K562 (cell line): ENCODE measurements around the gene MPL. TPM values are rescaled to one million over a fixed set of nuclear protein-coding genes. Genes with fewer than 3 reads are reported as not detected.

Experiments
- ATAC-seq: fragments of 200-7000 bp; cut with Tn5 transposase; 3 replicates; pipeline ENCODE4 v1.9.1; 2020; ENCODE audit warnings: moderate library complexity
- BruUV-seq: library from RNA; stranded (reverse); fragments of 400-500 nt; replicated peaks from 2 replicates; lab custom pipeline; 2021; lab: Mats Ljungman, UMichigan
- CTCF ChIA-PET: fragments of 300-600 bp; formaldehyde crosslinking; extraction: SDS; loops from one replicate; lab custom pipeline; 2021; ENCODE audit warnings: low intra/inter-chr PET ratio; lab: Yijun Ruan, JAX
- POLR2A ChIA-PET: fragments of 300-600, 350-650 bp; sonication (Branson Sonifier 250); formaldehyde crosslinking; extraction: SDS; loops from one replicate; lab custom pipeline; 2021; ENCODE audit warnings: antibody characterized with exemption, inconsistent platforms; lab: Yijun Ruan, JAX
- DNase-seq, 4 experiments: peaks; one replicate each; pipeline versions ENCODE4 v3.0.0 to v3.0.0-alpha.2; 2011 to 2018; ENCODE audit warnings: low spot score in 3 of 4, mixed read lengths in 3 of 4; ENCODE audit errors: extremely low read depth in 1 of 4
- FAIRE-seq: peaks from 2 replicates; lab custom pipeline; 2011; peaks lifted over from hg19 to GRCh38; lab: Jason Lieb, UNC
- H2AFZ ChIP-seq: 2 replicates; pipeline ENCODE4 v1.6.0; 2011; ENCODE audit warnings: low read depth, low read length, control low read depth, inconsistent platforms
- H3K27ac ChIP-seq: fragments of 200-600 bp; 3 replicates; pipeline ENCODE4 v1.8.0; 2011; ENCODE audit warnings: low read depth, mild to moderate bottlenecking, control low read depth, inconsistent platforms, low read length, moderate library complexity, mixed read lengths; ENCODE audit errors: extremely low read depth
- H3K27me3 ChIP-seq, 2 experiments: fragments of 300-600 bp in 1 of 2; 2 replicates in 1 of 2; 3 replicates in 1 of 2; pipeline versions ENCODE4 v1.6.0 to v1.8.0; 2011; ENCODE audit warnings: inconsistent platforms in 2 of 2, low read length in 2 of 2, mild to moderate bottlenecking in 1 of 2, mixed read lengths in 1 of 2, moderate library complexity in 1 of 2; ENCODE audit not compliant: control insufficient read depth in 2 of 2, insufficient read depth in 2 of 2
- H3K36me3 ChIP-seq: fragments of 300-600 bp; 3 replicates; pipeline ENCODE4 v1.8.0; 2011; ENCODE audit warnings: mild to moderate bottlenecking, low read length, inconsistent platforms; ENCODE audit not compliant: control insufficient read depth, insufficient read depth
- H3K4me1 ChIP-seq, 2 experiments: fragments of 200-600 bp in 1 of 2; replicated peaks in 1 of 2; 2 replicates in 1 of 2; 3 replicates in 1 of 2; pipeline versions ENCODE4 v1.5.1 to v1.8.0; 2011; ENCODE audit warnings: inconsistent platforms in 2 of 2, low read length in 2 of 2, mild to moderate bottlenecking in 1 of 2, mixed read lengths in 1 of 2, moderate library complexity in 1 of 2; ENCODE audit not compliant: control insufficient read depth in 2 of 2, insufficient read depth in 2 of 2
- H3K4me2 ChIP-seq: 2 replicates; pipeline ENCODE4 v1.6.1; 2011; ENCODE audit warnings: low read length, control low read depth, inconsistent platforms, mixed read lengths; ENCODE audit not compliant: insufficient read depth
- H3K4me3 ChIP-seq: fragments of 200-600 bp; sonication (generic), shearing (Covaris generic); 2 replicates; pipeline ENCODE4 v1.5.1; 2016; ENCODE audit warnings: control low read depth, inconsistent platforms
- H3K79me2 ChIP-seq: fragments of 200-600 bp; 3 replicates; pipeline ENCODE4 v1.8.0; 2011; ENCODE audit warnings: low read length, inconsistent platforms; ENCODE audit not compliant: control insufficient read depth, insufficient read depth
- H3K9ac ChIP-seq, 2 experiments: 2 replicates each; pipeline versions ENCODE4 v1.6.0 to v1.6.1; 2011; ENCODE audit warnings: low read depth in 2 of 2, low read length in 2 of 2, control low read depth in 1 of 2, inconsistent platforms in 1 of 2, mild to moderate bottlenecking in 1 of 2, mixed read lengths in 1 of 2; ENCODE audit not compliant: insufficient read depth in 1 of 2
- H3K9me1 ChIP-seq: one replicate; pipeline ENCODE4 v1.6.0; 2011; ENCODE audit warnings: inconsistent platforms, mild to moderate bottlenecking, low read length, moderate library complexity; ENCODE audit not compliant: control insufficient read depth, insufficient read depth
- H3K9me3 ChIP-seq: replicated peaks from 2 replicates; pipeline ENCODE4 v1.5.1; 2011; ENCODE audit warnings: low read depth, low read length, inconsistent platforms; ENCODE audit not compliant: control insufficient read depth, insufficient read depth
- H4K20me1 ChIP-seq: replicated peaks from 2 replicates; pipeline ENCODE4 v1.6.1; 2011; ENCODE audit warnings: low read length, inconsistent platforms, mixed read lengths; ENCODE audit not compliant: control insufficient read depth, insufficient read depth
- ATF7 ChIP-seq: fragments of 450-650 bp; IDR thresholded peaks from 2 replicates; pipeline ENCODE4 v1.7.1; 2014; ENCODE audit warnings: mild to moderate bottlenecking, moderate library complexity
- NFE2L1 ChIP-seq: fragments of 450-650 bp; IDR thresholded peaks from 2 replicates; pipeline ENCODE4 v1.6.1; 2016; ENCODE audit warnings: missing genetic modification characterization, low read depth, mild to moderate bottlenecking, missing compliant biosample characterization, moderate library complexity, borderline replicate concordance
- RAD51 ChIP-seq: fragments of 450-650 bp; IDR thresholded peaks from 2 replicates; pipeline ENCODE4 v1.7.1; 2016; ENCODE audit warnings: low read depth, mild to moderate bottlenecking, borderline replicate concordance
- SRSF1 ChIP-seq: fragments of 200-400 bp; formaldehyde crosslinking; IDR thresholded peaks from 2 replicates; pipeline ENCODE4 v1.6.1; 2017; ENCODE audit warnings: mild to moderate bottlenecking, low read depth, low read length, moderate library complexity
- XRCC3 ChIP-seq: fragments of 450-650 bp; IDR thresholded peaks from 2 replicates; pipeline ENCODE4 v1.6.1; 2017; ENCODE audit warnings: mild to moderate bottlenecking, moderate library complexity
- ZBTB17 ChIP-seq: fragments of 450-650 bp; formaldehyde crosslinking; IDR thresholded peaks from 2 replicates; pipeline ENCODE4 v1.4.0; 2020; ENCODE audit warnings: mild to moderate bottlenecking
- ZNF311 ChIP-seq: fragments of 250-450 bp; sonication (Bioruptor Pico); IDR thresholded peaks from 2 replicates; pipeline ENCODE4 v1.4.0; 2020; ENCODE audit warnings: mild to moderate bottlenecking, moderate library complexity
- ZNF668 ChIP-seq: fragments of 250-450 bp; sonication (Bioruptor Pico); IDR thresholded peaks from 2 replicates; pipeline ENCODE4 v1.8.0; 2022; ENCODE audit warnings: mild to moderate bottlenecking, inconsistent platforms
- ZNF79 ChIP-seq: fragments of 250-450 bp; sonication (Bioruptor Pico); IDR thresholded peaks from 2 replicates; pipeline ENCODE4 v1.4.0; 2020; ENCODE audit warnings: low read depth, mild to moderate bottlenecking, moderate library complexity
- WGBS: fragments of 100-300 bp; shearing (Covaris generic); methylation state at CpG from one replicate; pipeline ENCODE4 v1.1.6; 2016; ENCODE audit warnings: low coverage, mixed read lengths; ENCODE audit not compliant: insufficient coverage; ENCODE audit errors: missing lambda C conversion rate; 5-methylcytosine and 5-hydroxymethylcytosine counted together
- in situ Hi-C: fragments of 300-500 bp; cut with MboI; formaldehyde crosslinking; loops from 4 replicates; pipeline ENCODE4 v1.15.0; 2018; ENCODE audit warnings: inconsistent platforms, mixed read lengths
- intact Hi-C: fragments of 100-400 bp; cut with micrococcal nuclease; formaldehyde crosslinking; loops from 2 replicates; pipeline ENCODE4 v1.14.2; 2022
- polyA plus RNA-seq, 8 experiments: library from polyadenylated mRNA; depleted of rRNA in 4 of 8; stranded (reverse) in 5 of 8; unstranded in 3 of 8; fragments of >200 nt; fragmentation: Nextera tagmentation in 2 of 8; fragmentation: Illumina TruSeq in 1 of 8; extraction: Ambion mirVana in 2 of 8; extraction: Trizol in 1 of 8; gene quantifications; 2 replicates each; pipeline versions ENCODE4 v1.2.1 to v1.2.3, GENCODE V29; 2011 to 2014; ENCODE audit warnings: inconsistent platforms in 1 of 8, missing spikeins in 1 of 8
- total RNA-seq, 7 experiments: library from RNA; depleted of rRNA in 6 of 7; stranded (reverse); fragments of >200 nt in 6 of 7; fragmentation: Illumina TruSeq in 2 of 7; extraction: Trizol in 2 of 7; gene quantifications; 2 replicates each; pipeline versions ENCODE4 v1.2.1 to v1.2.3, GENCODE V29; 2011 to 2021; ENCODE audit warnings: low replicate concordance in 1 of 7
- TF ChIP-seq, protein P1 (sequence below): fragments of 200-400 bp; formaldehyde crosslinking; IDR thresholded peaks from 2 replicates; pipeline ENCODE4 v1.6.1; 2017; ENCODE audit warnings: mild to moderate bottlenecking, low read depth, low read length, moderate library complexity
- TF ChIP-seq, protein P2 (sequence below): sonication (generic); formaldehyde crosslinking; IDR thresholded peaks from 2 replicates; pipeline ENCODE4 v1.8.1; 2023; ENCODE audit warnings: mild to moderate bottlenecking, missing genetic modification reagents, moderate library complexity

The MPL gene
- total and polyA plus RNA-seq, 9 of the 15 experiments (the other 6 are each of a cell fraction or from before 2014, with no cell fraction given) = not detected

DNA sequence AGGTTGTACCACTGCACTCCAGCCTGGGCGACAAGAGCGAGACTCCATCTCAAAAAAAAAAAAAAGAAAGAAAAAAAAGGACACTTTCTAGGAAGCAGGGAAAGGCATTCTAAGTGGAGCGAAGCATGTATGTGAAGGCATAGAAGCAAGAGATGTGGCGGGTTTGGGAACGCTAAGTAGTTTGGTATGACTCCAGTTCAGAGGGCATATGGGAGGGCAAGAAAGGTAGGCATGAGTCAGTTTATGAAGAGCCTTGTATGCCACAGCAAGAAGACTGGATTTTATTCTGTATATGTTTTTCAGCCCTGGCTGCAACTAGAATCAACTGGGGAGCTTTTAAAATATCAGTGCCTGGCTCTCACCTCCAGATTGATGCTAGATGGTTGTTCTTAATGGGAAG, 34.6 kb downstream of the MPL start:
- H3K4me2 ChIP-seq = no peak overlapping the region
- H4K20me1 ChIP-seq = no peaks in the 10 kb centered on the region; the same call in 1 of the 2 replicates
- no TSS peak for BruUV-seq
- no peak overlapping the region for H3K27ac ChIP-seq
- no peak overlapping the region for H3K4me3 ChIP-seq
- H3K9me1 ChIP-seq = peaks cover 3% of the 10 kb centered on the region
- DNase-seq (no peak), ATAC-seq (no peak), FAIRE-seq (no peak)
- ChIA-PET POLR2A (interaction anchor here (3.4 to 7.2 kb wide), 2 partner anchors 11 to 16 kb away, joined by 10 to 72 read pairs; partner anchors contain the start of genes MED8 and SZT2), CTCF (no interaction called here)
- TF ChIP-seq, protein P1, sequence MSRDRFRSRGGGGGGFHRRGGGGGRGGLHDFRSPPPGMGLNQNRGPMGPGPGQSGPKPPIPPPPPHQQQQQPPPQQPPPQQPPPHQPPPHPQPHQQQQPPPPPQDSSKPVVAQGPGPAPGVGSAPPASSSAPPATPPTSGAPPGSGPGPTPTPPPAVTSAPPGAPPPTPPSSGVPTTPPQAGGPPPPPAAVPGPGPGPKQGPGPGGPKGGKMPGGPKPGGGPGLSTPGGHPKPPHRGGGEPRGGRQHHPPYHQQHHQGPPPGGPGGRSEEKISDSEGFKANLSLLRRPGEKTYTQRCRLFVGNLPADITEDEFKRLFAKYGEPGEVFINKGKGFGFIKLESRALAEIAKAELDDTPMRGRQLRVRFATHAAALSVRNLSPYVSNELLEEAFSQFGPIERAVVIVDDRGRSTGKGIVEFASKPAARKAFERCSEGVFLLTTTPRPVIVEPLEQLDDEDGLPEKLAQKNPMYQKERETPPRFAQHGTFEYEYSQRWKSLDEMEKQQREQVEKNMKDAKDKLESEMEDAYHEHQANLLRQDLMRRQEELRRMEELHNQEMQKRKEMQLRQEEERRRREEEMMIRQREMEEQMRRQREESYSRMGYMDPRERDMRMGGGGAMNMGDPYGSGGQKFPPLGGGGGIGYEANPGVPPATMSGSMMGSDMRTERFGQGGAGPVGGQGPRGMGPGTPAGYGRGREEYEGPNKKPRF = no peak
- TF ChIP-seq ZBTB17 (CRISPR knock-in tag) (no peak), SRSF1 (no peak), RAD51 (no peak), ATF7 (no peak), ZNF668 (CRISPR knock-in tag) (no peak), ZNF311 (no peak), XRCC3 (no peak), ZNF79 (CRISPR knock-in tag) (no peak), NFE2L1 (no peak)
- TF ChIP-seq, protein P2, sequence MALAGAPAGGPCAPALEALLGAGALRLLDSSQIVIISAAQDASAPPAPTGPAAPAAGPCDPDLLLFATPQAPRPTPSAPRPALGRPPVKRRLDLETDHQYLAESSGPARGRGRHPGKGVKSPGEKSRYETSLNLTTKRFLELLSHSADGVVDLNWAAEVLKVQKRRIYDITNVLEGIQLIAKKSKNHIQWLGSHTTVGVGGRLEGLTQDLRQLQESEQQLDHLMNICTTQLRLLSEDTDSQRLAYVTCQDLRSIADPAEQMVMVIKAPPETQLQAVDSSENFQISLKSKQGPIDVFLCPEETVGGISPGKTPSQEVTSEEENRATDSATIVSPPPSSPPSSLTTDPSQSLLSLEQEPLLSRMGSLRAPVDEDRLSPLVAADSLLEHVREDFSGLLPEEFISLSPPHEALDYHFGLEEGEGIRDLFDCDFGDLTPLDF (CRISPR knock-in tag) = no peak
- H3K27me3 ChIP-seq = no peaks in the 10 kb centered on the region
- peaks cover 17 to 24% of the 10 kb centered on the region in 2 experiments for H3K4me1 ChIP-seq
- 100% methylated on average over 3 of the region's 5 CpGs for WGBS
- no peak overlapping the region for H3K9ac ChIP-seq
- peaks cover 17% of the 10 kb centered on the region for H3K79me2 ChIP-seq
- in situ Hi-C loops (no loop called here), intact Hi-C loops (no loop called here)
- no peaks in the 10 kb centered on the region; the same call in 2 of the 3 replicates for H3K36me3 ChIP-seq
- H3K9me3 ChIP-seq = no peaks in the 10 kb centered on the region
- H2AFZ ChIP-seq = no peak overlapping the region
